WTC11 (cell line): Measurements from ENCODE around the gene SLC24A1. TPM values are rescaled to one million over a fixed set of nuclear protein-coding genes. Genes with fewer than 3 reads are reported as not detected.
A peak's percentile ranks its signal among the peaks of the same experiment; 100 is the strongest.

Experiments
- ATAC-seq: fragments of 200-7000 bp; cut with Tn5 transposase; 2 replicates; pipeline ENCODE4 v1.10.0; 2021; ENCODE audit warnings: mild to moderate bottlenecking, moderate library complexity
- CTCF ChIA-PET: fragments of 300-600 bp; sonication (Branson Sonifier 250); formaldehyde crosslinking; loops from one replicate; lab custom pipeline; 2021; ENCODE audit warnings: antibody characterized with exemption; lab: Charles Lee
- POLR2A ChIA-PET: fragments of 350-600 bp; sonication (Branson Sonifier 250); formaldehyde crosslinking; loops from one replicate; lab custom pipeline; 2021; ENCODE audit warnings: antibody characterized with exemption; lab: Charles Lee
- DNase-seq: peaks from one replicate; pipeline ENCODE4 v3.0.0; 2021; ENCODE audit warnings: low spot score
- H3K27ac Mint-ChIP-seq: 2 replicates; pipeline ENCODE4 v1.8.0; 2021; ENCODE audit warnings: mixed read lengths
- H3K27me3 Mint-ChIP-seq: 2 replicates; pipeline ENCODE4 v1.8.0; 2021; ENCODE audit warnings: low read depth, mild to moderate bottlenecking, moderate library complexity, mixed read lengths
- H3K36me3 Mint-ChIP-seq: 2 replicates; pipeline ENCODE4 v1.8.0; 2021; ENCODE audit warnings: mixed read lengths
- H3K4me1 Mint-ChIP-seq: 2 replicates; pipeline ENCODE4 v1.8.0; 2022; ENCODE audit warnings: mixed read lengths
- H3K4me3 Mint-ChIP-seq: 2 replicates; pipeline ENCODE4 v1.8.0; 2021; ENCODE audit warnings: mild to moderate bottlenecking, moderate library complexity, mixed read lengths
- H3K9me3 Mint-ChIP-seq: 2 replicates; pipeline ENCODE4 v1.8.0; 2021; ENCODE audit warnings: mixed read lengths
- ATF6 ChIP-seq: sonication (generic); formaldehyde crosslinking; IDR thresholded peaks from 2 replicates; pipeline ENCODE4 v1.8.1; 2023; ENCODE audit warnings: mild to moderate bottlenecking, missing genetic modification reagents
- CDX4 ChIP-seq: fragments of 250-450 bp; sonication (Bioruptor Pico); IDR thresholded peaks from 2 replicates; pipeline ENCODE4 v1.9.0; 2021; ENCODE audit warnings: moderate library complexity, mild to moderate bottlenecking, inconsistent platforms, borderline replicate concordance
- E2F1 ChIP-seq: sonication (generic); formaldehyde crosslinking; IDR thresholded peaks from 2 replicates; pipeline ENCODE4 v1.8.0; 2022; ENCODE audit warnings: mild to moderate bottlenecking, missing genetic modification reagents
- ERG ChIP-seq: fragments of 250-450 bp; sonication (Bioruptor Pico); IDR thresholded peaks from 2 replicates; pipeline ENCODE4 v1.8.0; 2021; ENCODE audit warnings: mild to moderate bottlenecking
- FOXP4 ChIP-seq: sonication (generic); formaldehyde crosslinking; IDR thresholded peaks from 2 replicates; pipeline ENCODE4 v1.8.0; 2022; ENCODE audit warnings: mild to moderate bottlenecking, missing genetic modification reagents
- GRHL2 ChIP-seq: fragments of 250-450 bp; sonication (Bioruptor Pico); IDR thresholded peaks from 2 replicates; pipeline ENCODE4 v1.8.0; 2022; ENCODE audit warnings: mild to moderate bottlenecking, moderate library complexity; ENCODE audit not compliant: insufficient replicate concordance, severe bottlenecking
- HMGA2 ChIP-seq: fragments of 250-450 bp; sonication (Bioruptor Pico); IDR thresholded peaks from 2 replicates; pipeline ENCODE4 v1.4.0; 2021; ENCODE audit warnings: mild to moderate bottlenecking, moderate library complexity
- HMGXB4 ChIP-seq: sonication (generic); formaldehyde crosslinking; IDR thresholded peaks from 2 replicates; pipeline ENCODE4 v1.8.1; 2023; ENCODE audit warnings: mild to moderate bottlenecking, moderate library complexity, missing genetic modification reagents
- MAX ChIP-seq: sonication (generic); formaldehyde crosslinking; IDR thresholded peaks from 2 replicates; pipeline ENCODE4 v1.8.0; 2022; ENCODE audit warnings: mild to moderate bottlenecking, missing genetic modification reagents
- NR1H2 ChIP-seq: sonication (generic); formaldehyde crosslinking; IDR thresholded peaks from 2 replicates; pipeline ENCODE4 v1.9.0; 2021; ENCODE audit warnings: mild to moderate bottlenecking, moderate library complexity, missing genetic modification reagents
- NR2C2 ChIP-seq: sonication (generic); formaldehyde crosslinking; IDR thresholded peaks from 2 replicates; pipeline ENCODE4 v1.8.0; 2022; ENCODE audit warnings: mild to moderate bottlenecking, missing genetic modification reagents
- TCF7 ChIP-seq: sonication (generic); formaldehyde crosslinking; IDR thresholded peaks from 2 replicates; pipeline ENCODE4 v1.8.0; 2022; ENCODE audit warnings: mild to moderate bottlenecking, low read depth, missing genetic modification reagents, moderate library complexity
- ZNF232 ChIP-seq: sonication (generic); formaldehyde crosslinking; IDR thresholded peaks from 2 replicates; pipeline ENCODE4 v1.8.0; 2022; ENCODE audit warnings: mild to moderate bottlenecking, missing genetic modification reagents
- ZNF532 ChIP-seq: fragments of 250-450 bp; sonication (Bioruptor Pico); IDR thresholded peaks from 2 replicates; pipeline ENCODE4 v1.9.0; 2021; ENCODE audit warnings: mild to moderate bottlenecking, borderline replicate concordance
- total RNA-seq: library from RNA; stranded (reverse); gene quantifications from 3 replicates; pipeline ENCODE4 v1.2.3, GENCODE V29; 2021

SLC24A1 gene
- total RNA-seq, 1 experiment from 2014 or later = 7.0 TPM

GRCh38 chr15:65619626-65620290 lies 2.0 kb upstream of the SLC24A1 start:
- Mint-ChIP-seq H3K4me3 (no peak overlapping the region), H3K27me3 (no peaks in the 10 kb centered on the region), H3K9me3 (peaks cover 13% of the 10 kb centered on the region), H3K4me1 (peaks cover 10% of the 10 kb centered on the region), H3K27ac (0 out of 2 replicates have a peak overlapping the region, but pooled peaks have one; percentile 25), H3K36me3 (no peaks in the 10 kb centered on the region)
- no peak for ATAC-seq
- CTCF ChIA-PET = interaction anchor here (0.6 to 0.9 kb wide), 2 partner anchors 9 to 121 kb away, joined by 4 to 5 read pairs; partner anchors contain the start of gene INTS14
- POLR2A ChIA-PET = no interaction called here
- no peak for DNase-seq
- peak; percentile 94 for TF ChIP-seq HMGA2 (CRISPR knock-in tag)
- TF ChIP-seq NR1H2 (CRISPR knock-in tag) = no peak

- Mint-ChIP-seq H3K4me3 (no peak overlapping the region), H3K27ac (no peak overlapping the region), H3K27me3 (no peaks in the 10 kb centered on the region), H3K9me3 (peaks cover 13% of the 10 kb centered on the region), H3K4me1 (peaks cover 10% of the 10 kb centered on the region), H3K36me3 (no peaks in the 10 kb centered on the region)
- CTCF ChIA-PET = interaction anchor here (1.3 to 1.8 kb wide), 2 partner anchors 10 to 17 kb away, joined by 4 to 5 read pairs; partner anchors contain the start of gene INTS14
- ATAC-seq (no peak), DNase-seq (no peak)
- POLR2A ChIA-PET = interaction anchor here (1.0 kb wide), 1 partner anchor 248 kb away, joined by 3 read pairs; the partner anchor contains the start of gene RAB11A
- TF ChIP-seq ERG (CRISPR knock-in tag) (no peak), HMGA2 (CRISPR knock-in tag) (no peak)
These were observed 905 bp upstream of the SLC24A1 start for GRCh38 chr15:65620833-65621232.

- ChIA-PET CTCF (no interaction called here), POLR2A (no interaction called here)
- Mint-ChIP-seq H3K27ac (no peak overlapping the region), H3K4me3 (no peak overlapping the region), H3K27me3 (no peaks in the 10 kb centered on the region), H3K9me3 (no peaks in the 10 kb centered on the region), H3K4me1 (peaks cover 10% of the 10 kb centered on the region), H3K36me3 (no peaks in the 10 kb centered on the region)
- DNase-seq (no peak), ATAC-seq (no peak)
- TF ChIP-seq TCF7 (CRISPR knock-in tag) (no peak), GRHL2 (CRISPR knock-in tag) (no peak), MAX (CRISPR knock-in tag) (no peak), CDX4 (no peak), HMGXB4 (CRISPR knock-in tag) (no peak), ZNF532 (CRISPR knock-in tag) (no peak), NR2C2 (CRISPR knock-in tag) (no peak), FOXP4 (CRISPR knock-in tag) (no peak), E2F1 (no peak), ATF6 (no peak), ZNF232 (CRISPR knock-in tag) (no peak)
These were observed 1.4 kb downstream of the SLC24A1 start for GRCh38 chr15:65623103-65623502.
